HL-60 (cell line): Measurements from ENCODE around the gene RPL13A.

Experiments used
- DNase-seq, 2 experiments: peaks; one replicate each; pipeline ENCODE4 v3.0.0-alpha.2; 2010 to 2020; ENCODE audit warnings: low read depth in 1 of 2, low spot score in 1 of 2
- H3K27ac ChIP-seq: fragments of 250-450 bp; sonication (Bioruptor Pico); replicated peaks from 2 replicates; pipeline ENCODE4 v1.5.1; 2020; ENCODE audit warnings: mild to moderate bottlenecking, moderate library complexity
- H3K27me3 ChIP-seq: fragments of 250-450 bp; sonication (Bioruptor Pico); 2 replicates; pipeline ENCODE4 v1.5.1; 2021; ENCODE audit warnings: mild to moderate bottlenecking, moderate library complexity; ENCODE audit not compliant: insufficient read depth, poor library complexity, severe bottlenecking
- H3K4me3 ChIP-seq: replicated peaks from 2 replicates; pipeline ENCODE4 v1.5.1; 2011; ENCODE audit warnings: mild to moderate bottlenecking, control low read depth, low read length; ENCODE audit not compliant: insufficient read depth
- GABPA ChIP-seq: IDR thresholded peaks from 2 replicates; pipeline ENCODE4 v1.6.1; 2012; ENCODE audit warnings: low read depth
- POLR2AphosphoS5 ChIP-seq: IDR thresholded peaks from 2 replicates; pipeline ENCODE4 v1.6.1; 2012; ENCODE audit warnings: low read depth
- SPI1 ChIP-seq: IDR thresholded peaks from 2 replicates; pipeline ENCODE4 v1.6.1; 2012; ENCODE audit warnings: low read depth, mild to moderate bottlenecking, borderline replicate concordance
- TF ChIP-seq, protein P1 (sequence below): IDR thresholded peaks from 2 replicates; pipeline ENCODE4 v1.6.1; 2012; ENCODE audit warnings: low read depth; ENCODE audit not compliant: insufficient replicate concordance
- TF ChIP-seq, protein P2 (sequence below): IDR thresholded peaks from one replicate; pipeline ENCODE4 v1.5.1; 2011; ENCODE audit warnings: low read length, control low read depth, inconsistent platforms; ENCODE audit not compliant: insufficient read depth

The RPL13A gene

DNA sequence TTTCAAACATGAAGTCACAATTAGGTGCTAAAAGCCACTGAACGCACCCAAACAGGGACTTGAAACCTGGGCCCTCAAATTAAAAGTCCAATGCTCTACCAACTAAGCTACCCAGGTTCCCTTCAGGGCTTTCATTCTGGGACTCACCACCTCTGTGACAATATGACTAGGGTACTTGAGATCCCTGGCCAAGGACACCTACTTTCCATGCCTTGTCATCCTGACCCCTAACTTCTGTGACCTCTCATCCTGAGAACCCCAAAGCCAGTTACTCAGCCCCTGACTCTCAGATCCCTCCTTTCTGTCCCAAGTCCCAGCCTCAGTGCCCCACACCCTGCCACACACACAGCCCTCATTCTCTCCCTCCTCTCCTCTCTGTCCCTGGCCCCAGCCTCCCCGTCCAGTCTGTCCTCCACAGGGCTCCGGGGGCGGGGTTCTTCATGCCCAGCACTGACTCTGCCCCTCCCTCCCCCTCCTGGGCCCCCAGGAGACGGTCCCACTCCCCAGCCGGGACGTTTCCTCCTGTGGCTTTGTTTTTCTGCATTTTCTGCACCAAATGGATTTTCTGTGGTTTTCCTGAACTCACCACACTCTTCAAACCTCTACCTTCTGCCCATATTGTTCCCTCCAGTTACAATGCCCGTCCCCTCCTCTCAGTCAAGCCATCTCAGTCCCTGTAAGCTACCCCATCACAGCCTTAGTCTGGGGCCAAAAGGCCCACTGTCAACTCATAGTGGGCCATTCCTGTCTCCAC is 47.4 kb downstream of the RPL13A start:
- Histone ChIP-seq H3K4me3 (no peak overlapping the region), H3K27me3 (no peaks in the 10 kb centered on the region), H3K27ac (no peak overlapping the region)
- DNase-seq, result peak in 1 of 2 experiments; percentile 58
- TF ChIP-seq GABPA (no peak), POLR2AphosphoS5 (no peak), SPI1 (no peak)
- TF ChIP-seq, protein P1, sequence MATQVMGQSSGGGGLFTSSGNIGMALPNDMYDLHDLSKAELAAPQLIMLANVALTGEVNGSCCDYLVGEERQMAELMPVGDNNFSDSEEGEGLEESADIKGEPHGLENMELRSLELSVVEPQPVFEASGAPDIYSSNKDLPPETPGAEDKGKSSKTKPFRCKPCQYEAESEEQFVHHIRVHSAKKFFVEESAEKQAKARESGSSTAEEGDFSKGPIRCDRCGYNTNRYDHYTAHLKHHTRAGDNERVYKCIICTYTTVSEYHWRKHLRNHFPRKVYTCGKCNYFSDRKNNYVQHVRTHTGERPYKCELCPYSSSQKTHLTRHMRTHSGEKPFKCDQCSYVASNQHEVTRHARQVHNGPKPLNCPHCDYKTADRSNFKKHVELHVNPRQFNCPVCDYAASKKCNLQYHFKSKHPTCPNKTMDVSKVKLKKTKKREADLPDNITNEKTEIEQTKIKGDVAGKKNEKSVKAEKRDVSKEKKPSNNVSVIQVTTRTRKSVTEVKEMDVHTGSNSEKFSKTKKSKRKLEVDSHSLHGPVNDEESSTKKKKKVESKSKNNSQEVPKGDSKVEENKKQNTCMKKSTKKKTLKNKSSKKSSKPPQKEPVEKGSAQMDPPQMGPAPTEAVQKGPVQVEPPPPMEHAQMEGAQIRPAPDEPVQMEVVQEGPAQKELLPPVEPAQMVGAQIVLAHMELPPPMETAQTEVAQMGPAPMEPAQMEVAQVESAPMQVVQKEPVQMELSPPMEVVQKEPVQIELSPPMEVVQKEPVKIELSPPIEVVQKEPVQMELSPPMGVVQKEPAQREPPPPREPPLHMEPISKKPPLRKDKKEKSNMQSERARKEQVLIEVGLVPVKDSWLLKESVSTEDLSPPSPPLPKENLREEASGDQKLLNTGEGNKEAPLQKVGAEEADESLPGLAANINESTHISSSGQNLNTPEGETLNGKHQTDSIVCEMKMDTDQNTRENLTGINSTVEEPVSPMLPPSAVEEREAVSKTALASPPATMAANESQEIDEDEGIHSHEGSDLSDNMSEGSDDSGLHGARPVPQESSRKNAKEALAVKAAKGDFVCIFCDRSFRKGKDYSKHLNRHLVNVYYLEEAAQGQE, result no peak

DNA sequence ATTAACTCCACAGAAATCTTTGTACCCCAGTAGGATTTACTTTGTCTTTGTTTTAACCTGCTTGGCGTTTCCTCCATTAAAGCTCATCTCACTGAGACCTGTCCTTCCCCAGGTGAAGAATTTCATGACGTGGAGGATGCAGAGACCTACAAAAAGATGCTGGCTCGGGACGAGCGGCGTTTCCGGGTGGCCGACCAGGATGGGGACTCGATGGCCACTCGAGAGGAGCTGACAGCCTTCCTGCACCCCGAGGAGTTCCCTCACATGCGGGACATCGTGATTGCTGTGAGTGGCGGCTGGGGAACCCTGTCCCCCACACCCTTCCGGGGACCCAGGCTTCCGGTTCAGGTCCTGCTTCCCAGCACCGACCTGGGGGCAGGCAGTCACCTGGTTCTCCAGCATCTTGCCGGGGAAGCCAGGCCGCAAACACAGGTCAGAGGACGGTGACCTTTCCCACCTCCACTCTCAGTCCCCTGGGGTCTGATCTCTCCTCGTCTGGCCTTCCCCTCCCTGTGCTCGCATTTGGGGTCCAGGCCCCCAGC is 49.6 kb downstream of the RPL13A start:
- no peaks in the 10 kb centered on the region for H3K27me3 ChIP-seq
- no peak for TF ChIP-seq SPI1
- no peak for TF ChIP-seq POLR2AphosphoS5
- H3K27ac ChIP-seq, result no peak overlapping the region
- no peak for DNase-seq
- no peak overlapping the region for H3K4me3 ChIP-seq

DNA sequence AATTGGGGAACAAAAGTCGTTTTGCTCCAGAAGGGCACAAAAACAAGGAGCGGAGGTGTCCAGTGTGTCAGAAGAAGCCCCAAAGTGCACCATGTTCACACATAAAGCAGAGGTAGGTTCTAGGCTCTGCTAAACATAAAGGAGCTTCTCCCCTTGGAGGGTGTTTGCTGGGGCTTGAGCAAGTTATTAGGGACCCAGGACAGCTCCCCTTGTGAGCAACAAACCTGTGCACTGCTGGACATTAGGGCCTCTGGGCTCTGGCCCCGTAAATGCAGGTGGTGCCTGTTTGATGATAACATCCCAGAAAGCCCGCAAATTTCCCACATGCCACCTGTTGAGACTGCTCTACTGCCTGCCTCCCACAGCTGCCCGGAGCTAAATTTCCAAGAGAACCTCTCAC is 51.2 kb downstream of the RPL13A start:
- no peak for DNase-seq
- no peak overlapping the region for H3K27ac ChIP-seq
- H3K27me3 ChIP-seq, result no peaks in the 10 kb centered on the region
- TF ChIP-seq, protein P1, result peak; percentile 66
- TF ChIP-seq SPI1, result no peak
- TF ChIP-seq, protein P2, sequence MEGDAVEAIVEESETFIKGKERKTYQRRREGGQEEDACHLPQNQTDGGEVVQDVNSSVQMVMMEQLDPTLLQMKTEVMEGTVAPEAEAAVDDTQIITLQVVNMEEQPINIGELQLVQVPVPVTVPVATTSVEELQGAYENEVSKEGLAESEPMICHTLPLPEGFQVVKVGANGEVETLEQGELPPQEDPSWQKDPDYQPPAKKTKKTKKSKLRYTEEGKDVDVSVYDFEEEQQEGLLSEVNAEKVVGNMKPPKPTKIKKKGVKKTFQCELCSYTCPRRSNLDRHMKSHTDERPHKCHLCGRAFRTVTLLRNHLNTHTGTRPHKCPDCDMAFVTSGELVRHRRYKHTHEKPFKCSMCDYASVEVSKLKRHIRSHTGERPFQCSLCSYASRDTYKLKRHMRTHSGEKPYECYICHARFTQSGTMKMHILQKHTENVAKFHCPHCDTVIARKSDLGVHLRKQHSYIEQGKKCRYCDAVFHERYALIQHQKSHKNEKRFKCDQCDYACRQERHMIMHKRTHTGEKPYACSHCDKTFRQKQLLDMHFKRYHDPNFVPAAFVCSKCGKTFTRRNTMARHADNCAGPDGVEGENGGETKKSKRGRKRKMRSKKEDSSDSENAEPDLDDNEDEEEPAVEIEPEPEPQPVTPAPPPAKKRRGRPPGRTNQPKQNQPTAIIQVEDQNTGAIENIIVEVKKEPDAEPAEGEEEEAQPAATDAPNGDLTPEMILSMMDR, result no peak
- H3K4me3 ChIP-seq, result no peak overlapping the region

DNA sequence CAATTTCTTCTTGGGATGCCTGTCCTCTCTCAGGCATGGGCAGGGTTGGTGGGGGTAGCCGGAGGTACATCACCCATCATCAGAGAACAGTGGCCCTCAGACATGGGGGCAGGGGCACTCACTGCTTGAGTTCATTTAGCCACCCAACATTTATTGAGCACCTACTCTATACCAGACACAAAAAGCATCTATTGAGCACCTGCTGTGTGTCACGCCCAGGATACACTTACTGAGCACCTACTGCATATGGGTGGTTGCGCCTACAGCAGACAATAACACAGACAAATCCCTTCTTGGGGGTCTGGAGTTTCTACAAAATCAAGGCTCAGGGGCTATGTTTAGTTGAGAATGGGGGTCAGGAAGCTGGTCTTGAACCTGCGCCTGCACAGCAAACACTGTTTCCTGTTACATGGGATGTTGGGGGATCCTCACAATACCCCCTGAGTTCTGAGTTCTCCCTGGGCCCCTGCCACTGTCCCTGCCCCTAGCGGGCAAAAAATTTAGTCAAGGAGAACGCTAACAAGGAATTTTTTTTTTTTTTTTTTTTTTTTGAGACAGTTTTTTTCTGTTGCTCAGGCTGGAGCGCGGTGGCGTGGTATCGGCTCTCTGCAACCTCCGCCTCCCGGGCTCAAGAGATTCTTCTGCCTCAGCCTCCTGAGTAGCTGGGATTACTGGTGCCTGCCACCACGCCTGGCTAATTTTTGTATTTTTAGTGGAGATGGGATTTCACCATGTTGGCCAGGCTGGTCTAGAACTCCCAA is 52.0 kb downstream of the RPL13A start:
- no peak overlapping the region for H3K4me3 ChIP-seq
- TF ChIP-seq, protein P2, result no peak
- TF ChIP-seq, protein P1, result no peak
- TF ChIP-seq POLR2AphosphoS5, result no peak
- no peak for TF ChIP-seq SPI1
- no peak for TF ChIP-seq GABPA
- no peak for DNase-seq
- no peaks in the 10 kb centered on the region for H3K27me3 ChIP-seq
- no peak overlapping the region for H3K27ac ChIP-seq
